Sigmoid colon (tissue), 7 donors: Measurements from ENCODE around the gene SIX4. TPM values are rescaled to one million over a fixed set of nuclear protein-coding genes. Genes with fewer than 3 reads are reported as not detected.

Source experiments
- DNase-seq: peaks from one replicate; pipeline ENCODE4 v3.0.0-alpha.2; 2019
- H3K27ac ChIP-seq, 4 donors: fragments of 200-600 bp; sonication (generic); one replicate each; pipeline ENCODE4 v1.5.1; 2016 to 2019; ENCODE audit warnings: mild to moderate bottlenecking in 1 of 4
- H3K27me3 ChIP-seq, 3 donors: fragments of 200-600 bp; sonication (generic); one replicate each; pipeline ENCODE4 v1.5.1; 2019; ENCODE audit warnings: mild to moderate bottlenecking in 1 of 3
- H3K36me3 ChIP-seq, 4 donors: fragments of 200-600 bp; sonication (generic); one replicate each; pipeline ENCODE4 v1.5.1; 2016 to 2019
- H3K4me1 ChIP-seq, 4 donors: fragments of 200-600 bp; sonication (generic); one replicate each; pipeline ENCODE4 v1.5.1; 2017 to 2019
- H3K4me3 ChIP-seq, 4 donors: fragments of 200-600 bp; sonication (generic); one replicate each; pipeline ENCODE4 v1.5.1; 2017 to 2019; ENCODE audit warnings: mild to moderate bottlenecking in 2 of 4, moderate library complexity in 1 of 4
- H3K9me3 ChIP-seq, 4 donors: fragments of 200-600 bp in 3 of 4; sonication (generic) in 3 of 4; one replicate each; pipeline versions ENCODE4 v1.5.1 to v1.6.1; 2013 to 2019
- EP300 ChIP-seq, 4 donors: sonication (generic); formaldehyde crosslinking; IDR thresholded peaks; one replicate each; pipeline ENCODE4 v1.6.1; 2017; ENCODE audit warnings: antibody characterized with exemption in 4 of 4
- POLR2A ChIP-seq, 2 donors: fragments of 450-650 bp; IDR thresholded peaks; one replicate each; pipeline ENCODE4 v1.6.1; 2016; ENCODE audit warnings: antibody characterized with exemption in 2 of 2, mild to moderate bottlenecking in 2 of 2, moderate library complexity in 2 of 2
- POLR2AphosphoS5 ChIP-seq, 4 donors: sonication (generic); formaldehyde crosslinking; IDR thresholded peaks; one replicate each; pipeline ENCODE4 v1.6.1; 2017; ENCODE audit warnings: antibody characterized with exemption in 4 of 4
- WGBS, 2 donors: extraction: QIAGEN DNeasy Blood & Tissue Kit; methylation state at CpG; one replicate each; pipeline ENCODE4 v1.1.7; 2013; 5-methylcytosine and 5-hydroxymethylcytosine counted together
- intact Hi-C: fragments of 100-400 bp; cut with DNase I; formaldehyde crosslinking; loops from one replicate; pipeline ENCODE4 v1.15.1; 2023
- polyA plus RNA-seq, 3 donors: library from polyadenylated mRNA; stranded (reverse); fragments of 200-250 nt; gene quantifications; one replicate each; pipeline ENCODE4 v1.2.3, GENCODE V29; 2013
- total RNA-seq, 4 donors: library from RNA; depleted of rRNA; stranded (reverse); fragments of >200 nt; gene quantifications; one replicate each; pipeline ENCODE4 v1.1.0, GENCODE V29; 2016
- TF ChIP-seq, protein P1 (sequence below), 4 experiments: fragments of 450-650 bp in 3 of 4; fragments of 200-600 bp in 1 of 4; IDR thresholded peaks; one replicate each; pipeline ENCODE4 v1.5.1; 2016 to 2019; ENCODE audit warnings: antibody characterized with exemption in 4 of 4, mild to moderate bottlenecking in 3 of 4, moderate library complexity in 2 of 4
- donor health status: healthy with polysubstance abuse.
- donor health status: Bipolar disorder and iron deficiency.
- donor health status: healthy.

SIX4 gene
- total and polyA plus RNA-seq, 7 donors, result 0.10 to 2.7 (median 1.7) TPM; not detected in 2

DNA sequence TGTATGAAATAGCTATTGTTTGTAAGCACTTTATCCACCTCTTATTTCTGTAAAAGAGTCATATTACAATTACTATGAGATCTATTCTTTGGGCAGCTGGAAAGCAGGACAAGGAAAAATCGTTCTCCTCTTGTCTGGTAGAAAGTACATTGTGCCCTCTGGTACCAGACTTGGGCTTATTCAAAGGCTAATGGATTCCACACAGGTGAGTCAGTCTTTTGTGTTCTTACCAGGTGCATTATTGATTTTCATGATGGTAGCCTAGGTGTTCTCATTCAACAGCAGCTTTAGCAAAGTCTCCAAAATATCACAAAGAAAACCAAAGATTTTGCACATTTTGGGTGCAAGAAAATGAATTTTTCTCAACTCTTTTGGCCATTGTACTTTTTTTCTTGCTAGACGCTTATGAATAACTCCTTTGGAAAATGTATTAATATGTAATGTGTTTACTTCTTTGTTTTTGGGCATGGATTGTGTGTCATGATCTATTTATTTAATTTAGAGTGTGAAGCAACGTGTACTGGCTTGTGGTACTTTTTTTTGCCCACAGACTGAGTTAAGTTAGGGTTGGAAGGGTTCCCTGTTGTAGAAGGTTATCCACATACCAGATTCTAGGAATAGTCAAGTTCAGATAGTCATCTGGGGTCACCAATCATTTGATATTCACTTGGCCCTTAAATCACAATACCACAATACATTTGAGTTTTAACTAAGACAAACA, 36.7 kb upstream of the SIX4 start:
- Histone ChIP-seq H3K4me1 (peaks cover 0 to 29% (median 5%) of the 10 kb centered on the region in 4 donors), H3K4me3 (no peak overlapping the region), H3K9me3 (no peaks in the 10 kb centered on the region), H3K27ac (no peak overlapping the region), H3K27me3 (no peaks in the 10 kb centered on the region), H3K36me3 (no peaks in the 10 kb centered on the region)
- no peak for TF ChIP-seq POLR2A (IDR thresholded peaks at IDR 0.05)
- TF ChIP-seq, protein P1, sequence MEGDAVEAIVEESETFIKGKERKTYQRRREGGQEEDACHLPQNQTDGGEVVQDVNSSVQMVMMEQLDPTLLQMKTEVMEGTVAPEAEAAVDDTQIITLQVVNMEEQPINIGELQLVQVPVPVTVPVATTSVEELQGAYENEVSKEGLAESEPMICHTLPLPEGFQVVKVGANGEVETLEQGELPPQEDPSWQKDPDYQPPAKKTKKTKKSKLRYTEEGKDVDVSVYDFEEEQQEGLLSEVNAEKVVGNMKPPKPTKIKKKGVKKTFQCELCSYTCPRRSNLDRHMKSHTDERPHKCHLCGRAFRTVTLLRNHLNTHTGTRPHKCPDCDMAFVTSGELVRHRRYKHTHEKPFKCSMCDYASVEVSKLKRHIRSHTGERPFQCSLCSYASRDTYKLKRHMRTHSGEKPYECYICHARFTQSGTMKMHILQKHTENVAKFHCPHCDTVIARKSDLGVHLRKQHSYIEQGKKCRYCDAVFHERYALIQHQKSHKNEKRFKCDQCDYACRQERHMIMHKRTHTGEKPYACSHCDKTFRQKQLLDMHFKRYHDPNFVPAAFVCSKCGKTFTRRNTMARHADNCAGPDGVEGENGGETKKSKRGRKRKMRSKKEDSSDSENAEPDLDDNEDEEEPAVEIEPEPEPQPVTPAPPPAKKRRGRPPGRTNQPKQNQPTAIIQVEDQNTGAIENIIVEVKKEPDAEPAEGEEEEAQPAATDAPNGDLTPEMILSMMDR (IDR thresholded peaks at IDR 0.05), result no peak
- intact Hi-C loops, result no loop called here
- no peak for DNase-seq
- 67 to 85% methylated on average over 3 of the region's 3 CpGs for WGBS, 2 donors

DNA sequence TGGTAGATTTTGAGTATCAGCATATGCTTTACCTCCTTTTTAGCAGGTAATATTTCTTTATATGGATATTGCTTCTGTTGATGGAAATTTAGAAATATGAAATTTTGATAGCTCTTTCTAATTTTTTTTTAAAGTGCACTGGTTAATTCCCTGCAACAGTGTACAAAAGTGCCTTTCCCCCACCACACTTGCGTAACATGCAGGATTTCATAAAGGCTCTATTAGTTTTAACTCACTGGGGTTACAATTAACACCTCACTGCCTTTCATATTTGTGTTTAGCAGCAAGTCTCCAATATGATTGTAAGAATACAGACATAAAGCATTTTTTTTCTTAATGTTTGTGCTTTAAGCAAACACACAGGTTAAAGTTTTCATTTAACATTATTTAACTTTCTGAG, 36.1 kb upstream of the SIX4 start:
- Histone ChIP-seq H3K27ac (no peak overlapping the region), H3K4me1 (peaks cover 0 to 29% (median 5%) of the 10 kb centered on the region in 4 donors), H3K36me3 (no peaks in the 10 kb centered on the region), H3K27me3 (no peaks in the 10 kb centered on the region), H3K4me3 (no peak overlapping the region), H3K9me3 (no peaks in the 10 kb centered on the region)
- DNase-seq, result no peak
- intact Hi-C loops, result no loop called here
- 89 to 94% methylated on average over 1 of the region's 1 CpG for WGBS, 2 donors
- TF ChIP-seq EP300 (IDR thresholded peaks at IDR 0.05), result no peak
- no peak for TF ChIP-seq POLR2AphosphoS5 (IDR thresholded peaks at IDR 0.05)
- TF ChIP-seq, protein P1 (IDR thresholded peaks at IDR 0.05), result no peak
- no peak for TF ChIP-seq POLR2A (IDR thresholded peaks at IDR 0.05)

DNA sequence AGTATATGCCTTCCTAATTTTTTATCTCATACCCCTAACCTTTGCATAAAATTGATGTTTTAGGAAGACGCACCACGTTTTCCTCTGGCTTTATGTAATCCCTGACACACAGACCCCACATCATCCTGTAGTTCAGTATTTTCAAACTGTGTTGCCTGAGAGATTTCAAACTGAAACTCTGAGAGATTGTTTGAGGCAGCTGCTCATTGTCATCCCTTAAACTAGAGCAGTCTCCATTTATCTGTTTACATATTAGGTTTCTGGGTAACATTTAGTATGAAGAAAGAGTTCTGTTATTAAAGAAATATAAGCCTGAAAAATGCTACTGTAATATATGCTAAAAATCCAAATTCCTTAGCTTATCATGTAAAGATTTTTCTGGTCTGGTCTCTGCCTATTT, 34.7 kb upstream of the SIX4 start:
- intact Hi-C loops, result no loop called here
- peaks cover 0 to 29% (median 5%) of the 10 kb centered on the region in 4 donors for H3K4me1 ChIP-seq
- DNase-seq, result no peak
- TF ChIP-seq POLR2AphosphoS5 (IDR thresholded peaks at IDR 0.05) (peak in 1 of 4 donors; percentile 11), EP300 (IDR thresholded peaks at IDR 0.05) (no peak), POLR2A (IDR thresholded peaks at IDR 0.05) (no peak)
- TF ChIP-seq, protein P1 (IDR thresholded peaks at IDR 0.05), result no peak
- 78 to 84% methylated on average over 2 of the region's 2 CpGs for WGBS, 2 donors
- no peak overlapping the region for H3K4me3 ChIP-seq
- no peak overlapping the region for H3K27ac ChIP-seq
- no peaks in the 10 kb centered on the region for H3K36me3 ChIP-seq
- H3K9me3 ChIP-seq, result no peaks in the 10 kb centered on the region
- H3K27me3 ChIP-seq, result no peaks in the 10 kb centered on the region

DNA sequence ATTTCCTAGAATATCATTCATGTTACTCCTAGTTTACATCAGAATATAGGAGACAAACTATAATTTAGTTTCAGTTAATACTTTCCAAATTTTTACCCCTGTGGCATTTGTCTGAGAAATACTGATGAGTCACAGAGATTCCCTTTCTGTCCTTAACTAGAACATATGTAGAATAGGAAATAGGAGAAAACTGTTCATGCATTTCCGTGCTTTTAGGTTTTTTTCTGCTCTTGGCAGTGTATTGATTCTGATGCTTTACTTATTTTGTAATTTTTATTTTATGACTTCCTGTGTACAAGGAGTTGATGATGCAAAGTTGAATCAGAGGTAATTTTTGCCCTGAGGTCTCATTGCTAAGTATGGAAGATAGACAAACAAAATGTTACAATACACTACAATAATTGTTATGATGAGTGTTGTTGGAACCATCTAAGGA, 33.4 kb upstream of the SIX4 start:
- DNase-seq, result no peak
- H3K9me3 ChIP-seq, result no peaks in the 10 kb centered on the region
- TF ChIP-seq POLR2A (IDR thresholded peaks at IDR 0.05) (no peak), POLR2AphosphoS5 (IDR thresholded peaks at IDR 0.05) (no peak), EP300 (IDR thresholded peaks at IDR 0.05) (no peak)
- TF ChIP-seq, protein P1 (IDR thresholded peaks at IDR 0.05), result no peak
- intact Hi-C loops, result no loop called here
- no peak overlapping the region for H3K4me3 ChIP-seq
- no peaks in the 10 kb centered on the region for H3K36me3 ChIP-seq
- H3K27ac ChIP-seq, result no peak overlapping the region
- H3K4me1 ChIP-seq, result peaks cover 0 to 29% (median 5%) of the 10 kb centered on the region in 4 donors
- H3K27me3 ChIP-seq, result no peaks in the 10 kb centered on the region
- WGBS, 2 donors, result 71 to 93% methylated on average over 1 of the region's 1 CpG

DNA sequence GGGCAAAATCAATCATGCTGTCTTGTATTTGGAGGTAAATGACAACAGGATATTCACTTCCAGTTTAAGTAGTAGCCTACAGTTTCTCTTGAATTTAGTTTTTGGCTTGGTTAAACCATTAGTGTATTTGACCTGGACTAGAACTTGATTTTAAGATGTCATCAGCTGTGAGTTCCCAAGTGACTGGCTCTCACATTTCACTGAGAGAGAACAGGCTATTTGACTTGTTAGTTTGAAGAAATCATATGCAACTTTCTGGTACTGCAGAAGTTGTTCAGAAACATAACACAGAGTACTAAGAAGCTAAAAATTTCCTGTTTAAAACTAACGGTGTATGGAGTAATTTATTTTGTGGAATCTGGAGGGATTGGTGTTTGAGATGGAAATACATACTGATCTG, 32.7 kb upstream of the SIX4 start:
- Histone ChIP-seq H3K27me3 (no peaks in the 10 kb centered on the region), H3K27ac (no peak overlapping the region), H3K4me3 (no peak overlapping the region), H3K4me1 (peaks cover 0 to 29% (median 5%) of the 10 kb centered on the region in 4 donors), H3K9me3 (no peaks in the 10 kb centered on the region), H3K36me3 (no peaks in the 10 kb centered on the region)
- TF ChIP-seq EP300 (IDR thresholded peaks at IDR 0.05) (no peak), POLR2AphosphoS5 (IDR thresholded peaks at IDR 0.05) (no peak), POLR2A (IDR thresholded peaks at IDR 0.05) (no peak)
- TF ChIP-seq, protein P1 (IDR thresholded peaks at IDR 0.05), result no peak
- WGBS, 2 donors, result 58 to 67% methylated on average over 1 of the region's 1 CpG
- intact Hi-C loops, result no loop called here
- no peak for DNase-seq
